ENCODE data around the gene SPOUT1. TPM values are rescaled to one million over a fixed set of nuclear protein-coding genes. Genes with fewer than 3 reads are reported as not detected.

The SPOUT1 gene
- total and polyA plus RNA-seq, 2 of the 13 experiments (the other 11 are each of a cell fraction or from before 2014, with no cell fraction given), result 39.0 to 45.8 TPM

GRCh38 chr9:128786681-128787601 lies 42.7 kb downstream of the SPOUT1 start, which contains the start of gene TBC1D13 (continued):
- peak; percentile 96; the same call in 1 of the 2 replicates for TF ChIP-seq KLF15 (CRISPR knock-in tag; IDR thresholded peaks at IDR 0.05; ENCODE audit: borderline replicate concordance)
- peak; percentile 96 for TF ChIP-seq LBX2 (CRISPR knock-in tag; IDR thresholded peaks at IDR 0.05; ENCODE audit: borderline replicate concordance)
- no peak for TF ChIP-seq HOXA7 (CRISPR knock-in tag; IDR thresholded peaks at IDR 0.05)
- TF ChIP-seq EED (CRISPR knock-in tag; IDR thresholded peaks at IDR 0.05), result peak; percentile 86; the same call in 1 of the 2 replicates
- peak; percentile 93; the same call in 1 of the 2 replicates for TF ChIP-seq IRF1 (CRISPR knock-in tag; IDR thresholded peaks at IDR 0.05; ENCODE audit: low read depth)
- no peak for TF ChIP-seq ZFYVE20 (CRISPR knock-in tag; IDR thresholded peaks at IDR 0.05; ENCODE audit: borderline replicate concordance, low read depth)
- no peak; the same call in 1 of the 2 replicates for TF ChIP-seq WIZ (CRISPR knock-in tag; IDR thresholded peaks at IDR 0.05)
- TF ChIP-seq REXO4 (CRISPR knock-in tag; IDR thresholded peaks at IDR 0.05; ENCODE audit: borderline replicate concordance), result peak; percentile 90
- 0 out of 2 replicates have a peak, but pooled peaks have one; percentile 72 for TF ChIP-seq ZNF713 (CRISPR knock-in tag; IDR thresholded peaks at IDR 0.05)
- peak; percentile 58; the same call in 1 of the 2 replicates for TF ChIP-seq ZNF549 (CRISPR knock-in tag; IDR thresholded peaks at IDR 0.05)
- TF ChIP-seq ZNF788 (CRISPR knock-in tag; IDR thresholded peaks at IDR 0.05; ENCODE audit: borderline replicate concordance), result peak; percentile 99
- TF ChIP-seq ZNF333 (CRISPR knock-in tag; IDR thresholded peaks at IDR 0.05; ENCODE audit: borderline replicate concordance), result 0 out of 2 replicates have a peak, but pooled peaks have one; percentile 81
- peak; percentile 49 for TF ChIP-seq HCFC1 (IDR thresholded peaks at IDR 0.05; ENCODE audit: low read depth, low read length)
- TF ChIP-seq ZSCAN20 (CRISPR knock-in tag; IDR thresholded peaks at IDR 0.05; ENCODE audit: borderline replicate concordance), result peak; percentile 90
- TF ChIP-seq YY1 (IDR thresholded peaks at IDR 0.05; ENCODE audit: insufficient read depth, insufficient replicate concordance, low read depth, low read length), result peak; percentile 85
- peak; percentile 55; the same call in 1 of the 2 replicates for TF ChIP-seq NCOA1 (CRISPR knock-in tag; IDR thresholded peaks at IDR 0.05)
- TF ChIP-seq NR2C2 (CRISPR knock-in tag; IDR thresholded peaks at IDR 0.05; ENCODE audit: borderline replicate concordance), result peak; percentile 83
- no peak for TF ChIP-seq ZUFSP (CRISPR knock-in tag; IDR thresholded peaks at IDR 0.05; ENCODE audit: borderline replicate concordance)
- TF ChIP-seq CCDC6 (CRISPR knock-in tag; IDR thresholded peaks at IDR 0.05), result peak; percentile 86
- TF ChIP-seq THAP11 (CRISPR knock-in tag; IDR thresholded peaks at IDR 0.05), result peak; percentile 93
- TF ChIP-seq ZNF615 (CRISPR knock-in tag; IDR thresholded peaks at IDR 0.05; ENCODE audit: borderline replicate concordance), result no peak; the same call in 1 of the 2 replicates
- peak; percentile 98 for TF ChIP-seq MXD4 (CRISPR knock-in tag; IDR thresholded peaks at IDR 0.05)
- no peak for TF ChIP-seq PBX2 (CRISPR knock-in tag; IDR thresholded peaks at IDR 0.05)
- no peak for TF ChIP-seq PHB2 (IDR thresholded peaks at IDR 0.05; ENCODE audit: partially characterized antibody)
